ENCODE results near the gene RAB43. TPM values are rescaled to one million over a fixed set of nuclear protein-coding genes. Genes with fewer than 3 reads are reported as not detected.
"Not testable (repeated sequence)": the region's sequence is repeated elsewhere in the genome, so short reads cannot be mapped to it uniquely, and the experiment has no call there.

The RAB43 gene
- 36.2 TPM for total RNA-seq

GRCh38 chr3:129121792-129122411, at the start of gene RAB43:
Gene RAB43, minus strand, starts transcription at chr3:129121804. Its CDS starts 315 bp downstream, at chr3:129121489.
- peak; percentile 88 for DNase-seq (ENCODE audit: low spot score)

DNA sequence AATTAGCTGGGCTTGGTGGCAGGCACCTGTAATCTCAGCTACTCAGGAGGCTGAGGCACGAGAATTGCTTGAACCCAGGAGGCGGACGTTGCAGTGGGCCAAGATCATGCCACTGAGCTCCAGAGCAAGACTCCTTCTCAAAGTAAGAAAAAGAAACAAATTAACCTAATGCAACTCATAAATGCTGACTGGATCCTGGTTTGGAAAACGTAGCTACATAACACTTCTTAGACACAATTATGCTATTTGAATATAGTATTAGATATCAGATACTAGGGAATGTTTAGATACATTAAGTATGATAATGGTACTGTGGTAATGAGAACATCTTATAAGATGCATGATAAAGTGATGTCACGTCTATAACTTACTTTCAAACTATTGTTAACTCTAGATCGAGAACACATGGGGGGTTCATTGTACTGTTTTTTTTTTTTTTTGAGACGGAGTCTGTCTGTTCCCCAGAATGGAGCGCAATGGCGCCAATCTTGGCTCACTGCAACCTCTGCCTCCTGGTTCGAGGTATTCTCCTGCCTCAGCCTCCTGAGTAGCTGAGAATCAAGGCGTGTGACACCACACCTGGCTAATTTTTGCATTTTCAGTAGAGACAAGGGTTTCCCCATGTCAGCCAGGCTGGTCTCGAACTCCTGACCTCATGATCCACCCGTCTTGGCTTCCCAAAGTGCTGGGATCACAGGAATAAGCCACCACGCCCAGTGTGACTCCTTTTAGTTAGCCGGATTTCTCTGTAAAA, 45.2 kb upstream of the RAB43 start:
- DNase-seq (ENCODE audit: low spot score) = no peak

- not testable (repeated sequence) for DNase-seq (ENCODE audit: low spot score)
Measured at GRCh38 chr3:129165594-129165993, 44.0 kb upstream of the RAB43 start.

DNA sequence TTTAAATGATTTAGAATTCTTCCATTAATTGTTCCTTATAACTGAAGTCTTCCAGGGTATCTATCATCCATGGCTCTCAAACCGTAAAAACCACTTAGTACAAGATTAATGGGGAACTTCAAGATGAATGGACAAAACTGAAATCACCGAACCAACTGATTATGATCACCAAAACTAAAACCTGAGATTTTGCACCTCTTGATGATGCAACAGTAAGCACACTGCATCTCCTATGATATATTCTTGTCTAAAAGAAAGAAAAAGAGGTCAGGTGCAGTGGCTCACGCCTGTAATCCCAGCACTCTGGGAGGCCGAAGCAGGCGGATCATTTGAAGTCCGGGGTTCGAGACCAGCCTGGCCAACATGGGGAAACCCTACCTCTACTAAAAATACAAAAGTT, 42.9 kb upstream of the RAB43 start:
- DNase-seq (ENCODE audit: low spot score) = no peak

DNA sequence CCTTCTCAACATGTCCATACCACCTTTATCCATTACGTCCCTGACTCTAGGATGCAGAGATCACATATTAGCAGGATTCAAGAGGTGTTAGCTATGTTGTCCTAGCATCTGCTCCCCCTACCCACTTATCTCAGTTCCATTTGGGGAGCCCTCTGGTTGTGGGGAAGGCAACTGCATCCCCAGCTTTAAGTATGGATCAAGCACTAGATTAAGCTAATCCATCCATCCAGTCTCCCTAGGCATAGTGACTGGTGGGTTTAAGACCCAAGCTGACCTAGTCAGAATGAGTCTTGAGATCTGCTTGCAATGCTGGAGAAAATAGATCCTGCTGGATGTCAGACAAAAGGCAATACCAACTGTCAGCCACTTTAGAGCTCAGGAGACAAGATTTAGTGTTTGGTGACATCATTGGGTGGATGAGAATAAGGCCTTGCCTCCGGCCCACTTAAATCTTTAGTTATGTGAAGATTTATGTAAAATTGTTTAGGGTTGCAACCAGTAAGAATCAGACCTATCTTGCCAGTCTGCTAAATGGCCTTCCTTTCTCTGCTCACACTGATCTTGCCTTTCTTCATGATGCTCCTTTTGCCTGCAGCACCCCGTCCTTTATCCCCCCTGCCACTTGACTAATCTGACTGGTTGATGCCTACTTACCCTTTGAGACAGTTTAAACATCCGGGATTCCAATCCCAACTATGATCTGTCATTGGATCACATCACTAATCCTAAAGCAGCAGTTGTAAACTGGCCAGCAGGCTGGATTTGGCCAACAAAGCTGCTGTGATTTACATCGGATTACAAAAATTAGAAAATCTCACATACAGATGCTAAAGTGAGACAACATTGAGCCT, 41.4 kb upstream of the RAB43 start:
- no peak for DNase-seq (ENCODE audit: low spot score)

DNA sequence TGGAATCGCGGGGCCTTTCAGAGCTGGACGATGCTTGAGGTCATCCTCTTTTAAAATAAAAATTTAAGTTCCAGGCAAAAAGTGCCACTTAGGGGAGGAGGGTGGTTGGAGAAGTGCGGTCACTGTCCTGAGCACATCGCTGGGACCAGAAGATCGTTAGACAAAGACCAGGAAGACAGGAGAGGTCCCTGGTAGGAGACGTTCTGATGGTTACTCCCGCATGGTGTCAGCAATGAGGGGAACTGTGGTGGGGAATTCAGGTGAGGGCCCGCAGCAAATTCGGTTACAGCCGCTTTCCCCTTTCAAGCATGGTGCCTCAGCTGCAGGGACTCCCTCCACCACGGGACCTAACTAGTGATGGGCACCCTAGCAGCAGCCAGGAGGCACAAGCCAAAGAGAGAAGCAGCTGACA, 40.3 kb upstream of the RAB43 start:
- DNase-seq (ENCODE audit: low spot score) = no peak

- peak; percentile 93 for DNase-seq (ENCODE audit: low spot score)
Measured at GRCh38 chr3:129160891-129161859, 39.6 kb upstream of the RAB43 start, which contains the start of gene ISY1. Gene ISY1, minus strand, starts transcription at chr3:129161063. Its CDS starts 88 bp downstream, at chr3:129160975.

GRCh38 chr3:129144786-129145185, 23.2 kb upstream of the RAB43 start:
- no peak for DNase-seq (ENCODE audit: low spot score)

- DNase-seq (ENCODE audit: low spot score) = not testable (repeated sequence)
Measured at GRCh38 chr3:129141011-129141410, 19.4 kb upstream of the RAB43 start.

- DNase-seq (ENCODE audit: low spot score) = no peak
Measured at GRCh38 chr3:129139911-129140310, 18.3 kb upstream of the RAB43 start.

- not testable (repeated sequence) for DNase-seq (ENCODE audit: low spot score)
Measured at GRCh38 chr3:129136275-129136674, 14.7 kb upstream of the RAB43 start.

DNA sequence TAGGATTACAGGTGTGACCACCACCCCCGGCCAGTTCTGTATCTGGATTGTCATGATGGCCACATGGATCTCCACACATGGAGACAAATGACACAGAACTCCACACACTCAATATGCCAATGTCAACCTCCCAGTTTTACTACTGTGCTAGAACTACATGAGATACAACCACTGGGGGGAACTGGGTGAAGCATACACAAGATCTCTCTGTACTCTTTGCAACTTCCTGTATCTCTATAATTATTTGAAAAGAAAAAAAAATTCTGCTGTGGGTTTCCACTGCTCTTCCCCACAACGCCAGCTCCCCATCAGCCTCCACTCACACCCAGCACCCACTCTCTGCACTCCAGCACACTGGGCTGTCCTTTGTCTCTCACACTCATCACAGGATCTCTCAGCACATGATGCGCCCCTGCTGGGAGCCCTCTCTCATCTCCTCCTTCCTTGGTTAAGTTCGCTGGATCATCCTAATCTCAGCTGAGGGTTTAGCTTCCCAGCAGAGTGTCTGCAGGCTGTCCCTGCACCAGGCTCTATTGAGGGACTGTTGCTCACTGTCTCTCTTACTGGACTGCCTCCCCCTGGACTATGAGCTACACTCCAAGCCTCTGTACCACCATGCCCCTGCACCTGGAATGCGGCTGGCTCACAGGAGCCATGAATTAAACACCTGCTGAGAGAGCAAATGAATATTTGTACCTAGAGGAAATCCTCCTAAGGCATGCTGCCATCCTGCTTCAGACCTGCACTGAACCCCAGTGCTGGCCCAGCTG, 10.7 kb upstream of the RAB43 start:
- DNase-seq (ENCODE audit: low spot score) = no peak

DNA sequence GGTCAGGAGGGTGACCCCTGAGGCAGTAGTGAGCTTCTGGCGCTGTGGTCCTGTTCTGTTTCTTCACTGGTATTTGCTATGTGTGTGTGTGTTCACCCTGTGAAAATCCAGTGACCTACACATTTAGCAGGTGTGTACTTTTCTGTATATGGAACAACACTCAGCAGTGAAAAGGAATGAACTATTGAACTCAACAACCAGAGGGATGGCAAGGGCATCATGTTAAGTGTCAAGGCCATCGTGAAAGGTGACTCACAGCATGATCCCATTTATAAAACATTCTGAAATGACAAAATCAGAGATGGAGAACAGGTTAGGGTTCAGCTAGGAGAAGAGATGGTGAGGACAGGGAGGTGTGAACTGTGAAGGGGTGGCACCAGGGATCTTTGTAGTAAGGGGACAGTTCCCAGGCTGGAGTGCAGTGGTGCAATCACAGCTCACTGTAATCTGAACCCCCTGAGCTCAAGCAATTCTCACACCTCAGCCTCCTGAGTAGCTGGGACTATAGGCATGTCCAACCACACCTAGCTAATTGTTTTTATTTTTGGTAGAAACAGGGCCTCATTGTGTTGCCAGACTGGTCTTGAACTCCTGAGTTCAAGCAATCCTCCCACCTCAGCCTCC, 10.0 kb upstream of the RAB43 start:
- no peak for DNase-seq (ENCODE audit: low spot score)

- no peak for DNase-seq (ENCODE audit: low spot score)
Measured at GRCh38 chr3:129130291-129130813, 8.7 kb upstream of the RAB43 start.

GRCh38 chr3:129128357-129129155, 7.0 kb upstream of the RAB43 start:
- DNase-seq (ENCODE audit: low spot score) = no peak

DNA sequence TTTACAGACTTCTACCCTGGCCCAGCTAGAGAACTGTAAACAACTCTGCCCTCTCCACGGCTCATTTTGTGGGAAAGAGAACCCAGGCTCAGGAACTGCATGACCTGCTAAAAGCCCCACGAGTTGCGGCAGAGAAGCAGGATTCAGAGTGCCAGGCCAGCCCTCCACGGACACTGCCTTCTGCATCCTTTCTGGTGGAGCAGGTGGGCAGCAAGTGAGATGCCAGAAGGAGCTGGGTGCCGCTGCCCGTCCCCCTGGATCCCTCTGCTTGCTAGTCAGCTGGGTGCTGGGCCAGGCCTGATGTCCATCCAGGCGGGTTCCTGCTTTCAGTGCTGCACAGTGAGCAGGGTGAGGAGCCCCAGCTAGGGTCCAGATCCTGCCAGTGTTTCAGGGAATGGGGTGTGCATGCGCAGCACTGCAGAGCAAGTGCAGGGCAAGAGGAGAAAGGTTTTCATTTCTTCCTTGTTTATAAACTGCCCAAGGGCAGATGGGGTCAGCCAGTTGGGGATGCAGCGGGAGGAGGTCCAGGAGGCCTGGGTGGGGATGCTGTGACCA, 5.2 kb upstream of the RAB43 start:
- no peak for DNase-seq (ENCODE audit: low spot score)

- no peak for DNase-seq (ENCODE audit: low spot score)
Measured at GRCh38 chr3:129123314-129124060, 1.9 kb upstream of the RAB43 start.

Data from mucosa of gallbladder (tissue), 1 donor.